ENCODE data around the gene HAX1.

GRCh38 chr1:154258784-154259183 lies 13.6 kb upstream of the HAX1 start:
- no peak for TF ChIP-seq POLR2AphosphoS5 (IDR thresholded peaks at IDR 0.05; ENCODE audit: low read depth, low read length)
- TF ChIP-seq HDAC6 (IDR thresholded peaks at IDR 0.05; ENCODE audit: low read depth, low read length) = no peak
- TF ChIP-seq, protein P1, sequence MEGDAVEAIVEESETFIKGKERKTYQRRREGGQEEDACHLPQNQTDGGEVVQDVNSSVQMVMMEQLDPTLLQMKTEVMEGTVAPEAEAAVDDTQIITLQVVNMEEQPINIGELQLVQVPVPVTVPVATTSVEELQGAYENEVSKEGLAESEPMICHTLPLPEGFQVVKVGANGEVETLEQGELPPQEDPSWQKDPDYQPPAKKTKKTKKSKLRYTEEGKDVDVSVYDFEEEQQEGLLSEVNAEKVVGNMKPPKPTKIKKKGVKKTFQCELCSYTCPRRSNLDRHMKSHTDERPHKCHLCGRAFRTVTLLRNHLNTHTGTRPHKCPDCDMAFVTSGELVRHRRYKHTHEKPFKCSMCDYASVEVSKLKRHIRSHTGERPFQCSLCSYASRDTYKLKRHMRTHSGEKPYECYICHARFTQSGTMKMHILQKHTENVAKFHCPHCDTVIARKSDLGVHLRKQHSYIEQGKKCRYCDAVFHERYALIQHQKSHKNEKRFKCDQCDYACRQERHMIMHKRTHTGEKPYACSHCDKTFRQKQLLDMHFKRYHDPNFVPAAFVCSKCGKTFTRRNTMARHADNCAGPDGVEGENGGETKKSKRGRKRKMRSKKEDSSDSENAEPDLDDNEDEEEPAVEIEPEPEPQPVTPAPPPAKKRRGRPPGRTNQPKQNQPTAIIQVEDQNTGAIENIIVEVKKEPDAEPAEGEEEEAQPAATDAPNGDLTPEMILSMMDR (IDR thresholded peaks at IDR 0.05; ENCODE audit: control extremely low read depth in 1 of 3, insufficient read depth in 1 of 3, low read depth in 1 of 3, low read length in 3 of 3) = no peak
- no peak for TF ChIP-seq BACH1 (IDR thresholded peaks at IDR 0.05; ENCODE audit: low read length)

Measured in H1 (cell line).